ENCODE data around the gene BABAM2.

BABAM2 gene

DNA sequence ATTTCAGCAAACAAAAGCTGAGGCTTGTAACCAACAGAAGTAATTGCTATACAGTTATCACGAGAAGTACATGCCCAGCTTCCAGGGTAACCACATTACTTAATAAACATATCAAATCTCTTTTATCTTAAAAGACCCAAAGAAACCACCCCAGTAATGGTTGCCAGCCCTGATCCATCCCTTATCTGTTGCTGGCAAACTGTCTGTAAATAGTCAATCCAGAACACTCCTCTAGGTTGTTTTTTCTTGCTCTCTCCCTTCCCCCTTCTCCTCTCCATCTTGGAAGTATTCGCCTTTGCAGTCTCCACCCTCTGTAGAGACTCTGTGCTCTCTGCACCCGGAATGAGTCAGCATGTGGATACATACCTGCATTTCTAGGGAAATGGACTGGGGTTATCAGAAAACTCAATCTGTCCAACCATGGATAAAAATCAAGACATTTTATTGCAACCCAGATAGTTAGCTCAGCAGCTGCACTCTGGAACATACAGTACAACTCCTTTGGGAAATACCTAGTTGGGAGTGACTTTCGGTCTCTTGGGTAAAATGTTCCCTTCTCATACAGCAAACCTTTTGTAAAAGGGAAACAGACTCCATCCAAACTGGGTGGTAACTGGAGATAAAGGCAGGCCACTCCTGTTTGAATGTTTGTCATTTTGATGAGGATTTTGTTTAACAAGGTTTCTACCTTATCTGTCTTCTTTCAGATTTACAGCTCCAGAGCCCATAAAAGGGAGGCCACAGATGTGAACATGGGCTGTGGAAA lies 378.7 kb downstream of the BABAM2 start:
- DNase-seq = no peak

DNA sequence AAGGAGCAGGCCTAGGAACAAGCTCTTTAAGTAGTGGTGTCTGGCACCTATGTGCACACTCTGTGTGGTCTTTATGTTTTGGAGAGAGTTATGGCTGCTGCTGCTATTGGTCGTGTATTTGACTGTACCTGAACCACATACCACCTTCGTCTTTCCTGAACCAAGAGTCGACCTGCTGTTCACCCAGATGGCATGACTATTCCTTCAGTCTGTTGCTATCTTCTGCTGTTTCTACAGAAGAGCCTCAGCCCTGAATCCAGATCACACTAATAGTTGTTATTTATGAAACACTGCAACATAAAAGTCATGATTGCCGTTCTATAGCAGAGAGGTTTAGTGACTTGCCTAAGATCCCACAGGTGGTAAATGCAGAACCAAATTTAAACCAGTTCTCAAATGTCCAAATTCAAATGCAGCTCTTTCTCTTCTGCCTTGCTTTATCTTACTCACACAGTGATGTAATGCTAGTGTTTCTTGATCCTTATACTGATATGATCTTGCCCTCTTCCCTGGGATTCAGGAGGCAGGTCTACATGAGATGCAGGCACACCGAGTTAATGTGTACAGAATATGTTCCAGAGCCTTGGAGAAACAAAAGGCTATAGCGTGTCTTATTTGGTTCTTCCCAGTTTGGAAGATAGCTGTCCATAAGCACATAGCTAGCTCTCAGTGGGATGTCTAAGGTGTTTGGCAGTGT lies 380.1 kb downstream of the BABAM2 start:
- DNase-seq = no peak

DNA sequence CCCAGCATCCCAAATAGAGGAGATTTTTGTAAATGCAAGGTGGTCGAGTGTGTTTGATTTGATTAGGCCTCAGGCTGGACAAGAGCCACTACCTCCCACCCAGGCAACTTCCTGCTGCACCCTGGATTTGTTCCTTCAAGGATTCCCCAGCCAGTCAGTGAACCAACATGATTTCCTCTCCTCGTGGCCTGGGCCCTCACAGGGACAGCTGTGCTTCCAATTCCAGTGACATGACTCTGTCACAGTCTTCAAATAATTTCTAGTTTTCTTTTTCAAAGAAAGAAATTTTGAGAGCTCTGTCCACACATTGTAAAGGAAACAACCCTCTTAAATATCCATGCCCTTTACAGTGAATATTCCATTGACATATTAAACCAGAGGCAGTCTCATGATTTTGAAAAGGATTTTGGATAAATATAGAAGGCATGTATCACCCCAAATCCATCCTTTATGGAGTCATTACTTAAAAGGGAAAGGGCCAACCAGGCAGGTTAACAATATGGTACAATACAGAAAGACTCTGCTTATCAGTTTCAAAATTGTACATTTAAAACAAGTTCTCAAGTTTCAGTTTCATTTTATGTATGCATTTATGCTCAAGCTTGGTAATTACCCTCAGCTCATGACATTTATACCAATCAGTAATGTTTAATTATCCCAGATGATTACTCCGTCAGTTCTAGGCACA lies 380.8 kb downstream of the BABAM2 start:
- no peak for DNase-seq

DNA sequence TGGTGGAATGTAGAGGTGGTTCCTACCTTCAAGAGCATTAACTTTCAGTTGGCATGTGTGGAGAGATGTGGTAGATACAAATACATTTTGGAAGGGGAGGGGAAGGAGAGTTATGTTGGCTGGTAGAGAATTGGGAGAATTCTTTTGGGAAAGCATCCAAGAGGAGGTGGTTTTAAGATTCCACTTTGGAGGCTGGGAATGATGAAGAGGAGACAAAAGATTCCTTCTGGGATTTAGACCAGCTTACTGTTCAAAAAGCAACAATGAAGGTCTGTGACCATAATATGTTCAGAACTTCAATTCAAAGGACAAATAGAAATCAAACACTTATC lies 381.4 kb downstream of the BABAM2 start:
- no peak for DNase-seq

DNA sequence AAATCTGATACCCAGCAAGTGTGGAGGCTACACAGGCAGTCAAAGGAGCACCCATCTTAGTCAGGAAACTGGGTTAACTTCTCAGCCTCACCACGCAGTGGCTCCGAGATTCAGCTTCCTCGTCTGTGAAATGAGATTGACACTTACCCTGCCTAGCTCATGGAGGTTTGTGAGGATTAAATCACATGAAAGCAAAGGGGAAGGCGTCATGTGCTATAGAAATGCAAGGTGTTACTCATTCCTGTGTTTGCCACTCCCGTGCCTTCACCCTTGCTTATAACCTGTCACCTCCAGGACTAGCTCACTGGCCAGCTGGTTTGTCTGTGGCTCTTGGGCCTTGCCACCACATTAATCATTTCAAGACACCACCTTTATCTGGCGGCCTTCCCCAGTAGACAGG lies 383.2 kb downstream of the BABAM2 start:
- no peak for DNase-seq

DNA sequence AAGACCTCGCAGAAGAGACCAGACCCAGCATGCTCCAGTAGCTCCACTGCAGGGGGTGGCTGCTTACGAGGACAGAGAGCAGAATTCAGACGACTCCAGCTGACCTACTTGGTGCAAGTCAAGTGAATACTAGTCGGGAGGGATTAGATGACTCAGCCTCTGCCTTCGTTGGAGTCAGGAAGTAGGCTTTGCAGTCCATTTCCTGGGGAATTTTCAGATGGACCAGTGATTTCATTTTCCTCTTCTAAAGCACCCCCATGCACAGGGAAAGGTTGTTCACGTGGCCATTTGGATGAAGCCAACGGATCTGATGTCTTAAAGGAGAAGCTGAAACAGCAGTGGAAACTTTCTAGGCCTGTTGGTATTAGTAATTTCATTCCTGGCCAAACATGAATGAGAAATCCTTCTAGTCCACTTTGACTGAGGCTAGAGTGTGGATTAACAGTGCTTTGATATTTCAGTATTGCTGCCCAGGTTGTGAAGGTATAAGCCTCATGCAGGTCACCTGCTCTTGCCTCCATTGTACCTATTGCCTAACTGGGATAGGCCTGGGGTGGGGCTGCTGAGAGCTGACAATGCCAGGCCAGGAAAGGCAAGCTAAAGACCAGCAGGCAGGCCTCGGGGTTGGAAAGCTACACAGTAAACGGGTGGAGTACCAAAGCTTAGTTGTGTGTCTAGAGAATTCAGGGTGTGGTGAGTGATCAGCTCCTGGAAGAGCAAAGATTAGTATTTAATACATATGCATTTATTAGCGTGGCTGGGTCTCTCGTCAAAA lies 384.6 kb downstream of the BABAM2 start:
- no peak for DNase-seq

DNA sequence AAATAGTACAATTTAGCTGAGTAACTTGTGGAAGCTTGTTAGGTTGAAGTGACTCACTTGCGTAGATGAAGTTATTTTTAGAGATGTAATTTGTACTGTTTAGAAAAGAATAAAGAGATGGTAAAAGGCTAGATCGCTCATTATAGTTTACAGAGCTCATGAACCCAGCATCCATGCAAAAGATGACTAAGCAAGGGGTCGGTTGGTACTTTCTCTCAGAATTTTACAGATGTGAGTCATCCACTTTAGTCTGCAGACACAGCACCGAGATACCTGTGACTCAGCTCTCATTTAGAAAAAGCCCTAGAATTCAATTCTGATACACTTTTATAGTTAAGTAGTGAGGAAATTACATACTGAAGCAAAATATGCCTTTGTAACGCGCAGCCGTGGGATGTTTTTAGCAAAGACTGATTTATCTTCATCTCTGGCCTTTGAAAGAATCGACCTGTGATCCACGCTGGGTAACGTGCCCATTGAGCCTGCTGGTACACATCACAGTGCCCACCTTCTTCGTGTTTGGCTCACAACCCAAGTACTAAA lies 385.6 kb downstream of the BABAM2 start:
- DNase-seq = no peak

DNA sequence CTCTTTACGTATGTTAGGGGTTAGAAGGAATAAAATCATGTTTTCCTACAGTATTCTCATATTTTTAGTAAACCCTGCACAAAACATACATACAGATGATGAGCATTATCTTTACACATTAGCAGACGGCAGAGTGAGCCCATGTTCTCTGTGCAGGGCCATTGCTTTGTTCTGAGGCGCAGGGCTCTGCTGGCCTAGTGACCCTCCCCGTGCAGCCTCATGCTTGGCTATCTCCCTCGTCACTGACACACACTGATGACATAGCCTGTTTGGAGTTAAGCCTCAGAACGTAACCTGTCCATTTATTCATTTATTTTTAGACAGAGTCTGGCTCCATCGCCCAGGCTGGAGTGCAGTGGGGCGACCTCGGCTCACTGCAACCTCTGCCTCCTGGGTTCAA lies 386.3 kb downstream of the BABAM2 start:
- no peak for DNase-seq

DNA sequence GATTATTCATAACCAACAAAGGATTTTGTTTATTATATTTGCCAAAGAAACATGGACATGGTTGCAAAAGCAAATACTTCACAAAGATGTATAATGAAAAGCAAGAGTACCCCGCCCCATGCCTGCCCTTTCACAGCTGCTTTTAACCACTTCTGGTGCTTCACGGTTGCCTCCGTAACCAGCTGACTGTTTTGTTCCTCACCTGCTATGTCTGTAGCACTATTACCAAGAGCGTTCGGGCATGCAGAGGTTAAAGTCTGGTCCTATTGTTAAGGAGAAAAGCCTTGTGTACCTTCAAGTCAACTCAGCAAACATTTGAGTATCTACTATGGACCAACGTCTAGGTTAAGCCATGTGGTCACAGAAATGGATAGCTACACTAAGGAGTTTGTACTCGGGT lies 386.9 kb downstream of the BABAM2 start:
- DNase-seq = no peak

DNA sequence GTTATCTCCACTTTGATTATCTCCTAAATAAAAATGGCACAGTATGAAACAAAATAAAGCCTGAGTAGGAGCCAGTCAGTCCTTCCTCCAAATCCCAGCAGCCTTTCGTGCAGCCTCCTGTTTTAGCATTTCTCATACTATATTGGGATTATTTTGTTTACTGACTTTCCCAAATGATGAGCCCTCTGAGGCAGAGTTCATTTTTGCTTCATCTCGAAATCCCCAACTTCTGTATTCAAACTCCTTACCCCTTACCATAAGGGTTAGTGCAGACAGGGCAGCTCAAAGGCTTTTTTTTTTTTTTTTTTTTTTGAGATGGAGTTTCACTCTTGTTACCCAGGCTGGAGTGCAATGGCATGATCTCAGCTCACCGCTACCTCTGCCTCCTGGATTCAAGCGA lies 388.8 kb downstream of the BABAM2 start:
- no peak for DNase-seq

DNA sequence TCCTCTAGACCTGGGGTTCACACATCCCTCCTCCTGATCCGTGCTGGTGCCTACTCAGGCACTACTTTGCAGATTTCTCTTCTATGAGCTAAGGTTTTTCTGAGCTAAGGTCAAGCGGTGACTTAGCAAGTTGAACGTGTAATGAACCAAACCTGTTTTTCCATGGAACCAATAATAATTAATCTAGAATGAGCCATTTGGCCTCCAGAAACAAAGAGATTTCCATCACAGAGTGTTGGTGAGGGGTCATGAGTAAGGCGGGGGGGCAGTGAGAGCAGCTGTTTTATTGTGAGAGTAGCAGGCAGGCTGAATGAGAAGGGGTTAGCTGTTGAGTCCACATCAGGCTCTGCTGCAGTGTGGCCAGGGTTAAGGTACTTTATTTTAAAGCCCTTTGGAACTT lies 390.1 kb downstream of the BABAM2 start:
- no peak for DNase-seq

DNA sequence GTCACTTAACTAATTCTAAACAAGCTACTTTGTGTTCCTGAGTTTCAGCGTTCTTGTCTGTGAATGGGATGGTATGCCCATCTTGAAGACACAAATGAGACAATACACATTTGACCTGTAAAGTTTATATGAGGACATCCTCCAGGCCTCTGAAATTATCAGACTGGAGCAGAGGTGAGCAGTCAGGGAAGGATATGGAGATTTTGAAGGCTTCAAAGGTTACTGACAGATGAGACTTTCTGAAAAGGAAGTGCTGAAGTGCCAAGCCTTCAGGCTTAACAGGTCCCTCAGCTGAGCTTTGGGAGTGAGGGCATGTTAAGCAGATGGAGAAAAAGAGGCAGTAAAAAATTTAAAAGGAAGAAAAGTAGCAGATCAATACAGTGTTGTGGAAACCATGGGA lies 391.2 kb downstream of the BABAM2 start:
- no peak for DNase-seq

DNA sequence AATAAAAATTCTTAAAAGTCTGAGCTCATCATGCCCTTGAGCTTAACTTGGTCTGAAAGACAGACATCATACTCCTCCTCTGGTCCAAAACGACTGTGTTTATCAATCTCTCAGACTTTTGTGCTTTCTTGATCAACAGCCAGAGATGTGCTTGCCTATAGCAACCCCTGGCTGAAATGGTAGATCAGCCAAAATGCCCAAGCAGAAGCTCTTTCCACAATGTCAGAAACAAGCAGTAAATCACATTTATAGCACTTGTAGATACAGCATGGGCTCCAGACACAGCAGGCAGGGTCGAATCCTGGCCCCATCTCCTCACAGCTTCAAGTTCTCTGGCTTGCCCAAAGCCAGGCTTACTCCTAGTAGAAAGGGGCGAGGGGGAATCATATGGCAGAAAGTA lies 391.7 kb downstream of the BABAM2 start:
- DNase-seq = no peak

DNA sequence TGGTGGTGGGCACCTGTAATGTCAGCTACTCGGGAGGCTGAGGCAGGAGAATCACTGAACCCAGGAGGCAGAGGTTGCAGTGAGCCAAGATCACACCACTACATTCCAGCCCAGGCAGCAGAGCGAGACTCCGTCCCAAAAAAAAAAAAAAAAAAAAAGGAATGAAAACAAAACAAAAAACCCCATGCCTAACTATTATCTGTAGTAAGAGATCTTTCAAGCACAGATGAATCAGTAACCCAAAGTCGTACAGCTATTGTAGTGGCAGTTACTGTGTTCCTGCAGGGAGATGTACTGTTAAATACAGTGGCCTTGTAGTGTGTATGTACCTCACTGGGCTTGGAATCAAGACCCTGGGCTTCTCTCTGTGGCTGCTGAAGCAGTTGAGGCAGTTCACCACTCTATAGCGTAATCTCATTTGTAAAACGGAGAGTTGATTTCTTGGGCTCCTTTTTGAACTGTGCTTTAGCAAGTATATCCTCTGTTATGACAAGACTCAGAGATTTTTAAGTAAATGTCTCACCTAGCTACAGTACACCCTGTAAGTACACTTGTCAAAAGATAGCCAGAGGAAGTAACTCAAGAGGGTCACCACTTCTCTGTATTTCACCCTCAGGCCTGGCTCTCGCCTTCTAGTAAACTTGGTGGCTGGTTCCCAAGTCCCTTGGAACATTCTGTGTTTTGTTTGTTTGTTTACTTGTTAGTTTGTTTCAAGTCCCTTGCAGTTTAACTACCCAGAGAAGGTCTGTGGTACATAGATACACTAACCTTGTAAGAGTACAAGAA lies 392.5 kb downstream of the BABAM2 start:
- no peak for DNase-seq

DNA sequence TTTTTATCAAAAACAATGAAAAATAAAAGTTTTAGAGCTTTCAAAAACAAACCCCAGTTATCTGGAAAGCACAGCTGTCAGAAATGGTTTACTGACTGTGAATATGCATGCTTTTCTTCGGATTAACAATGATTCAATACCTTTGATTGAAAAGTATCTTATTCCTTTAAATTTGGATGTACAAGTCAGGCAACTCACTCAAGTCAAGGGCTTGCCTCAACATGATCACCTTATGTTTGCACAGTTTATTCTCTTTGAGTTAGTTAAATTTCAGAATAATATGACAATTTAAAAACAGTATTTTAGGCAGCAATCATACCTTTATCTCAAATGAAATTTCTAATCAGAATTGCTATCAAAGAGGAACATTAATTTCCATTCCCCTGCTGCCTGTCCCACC lies 393.3 kb downstream of the BABAM2 start:
- no peak for DNase-seq

DNA sequence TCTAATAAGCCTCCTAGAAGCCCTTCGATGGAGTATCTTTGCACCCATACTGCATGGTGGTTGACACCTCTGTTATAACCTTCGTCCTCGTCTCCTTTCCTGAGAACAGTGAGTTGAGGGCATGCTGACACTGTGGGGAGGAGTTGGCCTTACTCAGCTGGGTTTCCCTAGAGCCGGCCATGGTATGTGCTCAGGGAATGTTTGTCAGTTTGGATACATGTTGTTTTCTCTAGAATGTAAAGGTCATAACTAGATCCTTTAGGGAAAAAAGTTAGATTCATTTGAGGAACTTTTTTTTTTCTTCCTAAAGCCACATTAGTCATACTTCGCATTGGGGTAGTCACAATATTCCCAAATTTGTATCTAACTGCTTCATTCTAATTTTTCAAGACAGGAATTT lies 396.1 kb downstream of the BABAM2 start:
- no peak for DNase-seq

DNA sequence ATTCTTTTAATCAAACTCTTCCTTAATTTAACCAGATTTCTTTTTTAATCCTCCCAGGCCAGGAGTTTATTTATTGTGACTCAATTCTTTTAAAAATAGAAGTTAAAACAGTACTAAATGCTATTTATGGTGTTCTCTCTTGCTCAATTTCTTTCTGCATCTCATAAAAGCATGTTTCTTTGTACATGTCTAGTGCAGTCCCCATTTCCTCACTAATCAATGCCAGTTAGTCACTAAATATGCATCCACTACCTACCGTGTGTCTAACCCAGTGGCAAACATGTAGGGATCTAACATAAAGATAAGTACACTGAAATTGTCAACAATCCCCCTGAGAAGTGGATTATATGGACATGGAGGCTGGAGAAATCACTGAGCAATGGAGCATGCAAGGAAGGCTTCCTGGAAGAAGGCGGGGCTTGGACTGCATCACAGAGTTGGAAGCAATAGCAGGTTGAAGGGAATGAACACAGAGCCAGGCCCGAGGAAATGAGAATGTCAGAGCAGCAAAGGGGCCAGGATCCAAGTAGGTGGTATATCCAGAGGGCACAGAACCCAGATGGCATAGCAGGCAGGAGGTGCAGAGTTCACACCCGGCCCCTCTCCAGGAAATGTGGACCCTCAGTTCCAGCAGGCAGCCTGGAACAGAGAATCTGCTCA lies 396.9 kb downstream of the BABAM2 start:
- no peak for DNase-seq

DNA sequence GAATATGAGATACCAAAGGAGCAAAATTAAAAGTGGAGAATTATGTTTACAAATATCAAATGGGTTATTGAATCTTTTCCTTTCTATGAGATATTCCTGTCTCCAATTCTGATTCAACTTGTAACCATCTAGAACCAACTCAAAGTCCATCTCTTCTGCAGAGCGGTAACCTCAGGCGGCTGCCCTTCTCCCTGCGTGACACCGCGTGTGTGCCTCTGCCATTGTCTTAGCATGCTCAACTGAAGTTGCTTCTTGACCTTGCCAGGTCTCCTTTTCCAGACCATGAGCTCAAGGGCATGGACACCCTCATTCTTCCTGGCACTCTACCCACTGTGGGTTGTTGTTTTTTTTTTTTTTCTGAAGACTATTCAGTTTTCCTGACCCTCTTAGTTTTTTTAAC lies 398.1 kb downstream of the BABAM2 start:
- no peak for DNase-seq

DNA sequence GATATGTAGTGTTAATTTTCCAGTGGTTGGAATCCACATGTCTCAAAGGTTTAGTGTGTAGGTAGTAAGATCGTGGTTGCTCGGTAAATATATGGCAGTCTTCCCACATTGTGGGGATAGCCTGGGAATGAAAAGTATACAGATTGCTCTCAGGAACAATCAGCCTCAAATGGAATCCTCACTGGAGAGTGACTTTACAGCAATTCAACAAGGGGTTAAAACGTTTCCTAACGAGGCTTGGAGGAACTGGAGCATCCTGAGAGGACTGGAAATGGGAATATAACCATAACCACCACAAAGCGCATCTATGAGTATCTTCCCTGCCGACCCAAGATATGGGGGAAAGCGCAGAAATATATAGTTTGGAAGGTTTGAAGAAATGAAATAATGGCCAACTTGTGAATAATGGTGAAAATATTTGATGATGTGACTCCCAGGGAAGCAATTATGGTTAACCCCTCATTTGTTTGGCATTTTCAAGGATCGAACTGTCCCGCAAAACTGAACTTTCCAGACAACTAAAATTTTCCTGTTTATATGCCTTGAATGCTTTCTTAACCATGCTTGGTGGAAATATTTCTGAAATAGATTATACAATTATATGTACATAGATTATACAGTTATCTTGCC lies 401.4 kb downstream of the BABAM2 start:
- DNase-seq = no peak

DNA sequence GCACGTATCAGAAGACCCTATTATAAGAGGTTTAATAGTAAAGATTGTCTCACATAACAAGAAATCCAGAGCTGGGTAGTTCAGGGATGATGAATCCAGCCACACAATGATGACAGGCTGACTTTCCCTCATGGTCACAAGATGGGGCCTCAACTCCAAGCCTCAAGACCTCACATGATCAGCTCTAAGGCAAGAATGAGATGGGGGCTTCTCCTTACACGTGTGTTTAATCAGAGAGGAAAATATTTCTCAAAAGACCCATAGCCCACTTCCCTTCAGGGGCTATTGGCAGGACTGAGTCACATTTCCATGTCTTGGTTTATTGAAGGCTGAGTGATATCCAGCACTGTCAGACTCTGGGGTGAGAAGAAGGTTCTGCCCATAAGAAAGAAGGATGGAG lies 402.0 kb downstream of the BABAM2 start:
- DNase-seq = no peak

DNA sequence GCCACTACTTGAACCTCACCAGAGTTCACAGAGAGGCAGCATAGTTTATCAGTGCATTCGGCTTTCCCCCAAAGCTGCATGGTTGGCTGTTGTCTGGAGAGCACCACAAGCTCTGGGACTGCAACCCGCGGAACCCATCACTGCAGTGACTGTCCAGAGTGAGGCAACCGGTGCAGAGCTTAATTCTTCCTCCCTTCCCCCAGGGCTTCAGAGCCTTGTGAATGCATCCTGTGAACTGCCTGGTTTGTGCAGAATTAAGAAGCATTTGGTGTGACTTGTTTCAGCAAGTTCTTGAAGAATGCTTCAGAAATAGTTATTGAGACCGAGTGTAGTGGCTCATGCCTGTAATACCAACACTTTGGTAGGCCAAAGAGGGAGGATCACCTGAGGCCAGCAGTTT lies 402.9 kb downstream of the BABAM2 start:
- DNase-seq = no peak
